ENCODE data around the gene FAM168A.
A peak's percentile ranks its signal among the peaks of the same experiment; 100 is the strongest.

FAM168A gene, protein sequence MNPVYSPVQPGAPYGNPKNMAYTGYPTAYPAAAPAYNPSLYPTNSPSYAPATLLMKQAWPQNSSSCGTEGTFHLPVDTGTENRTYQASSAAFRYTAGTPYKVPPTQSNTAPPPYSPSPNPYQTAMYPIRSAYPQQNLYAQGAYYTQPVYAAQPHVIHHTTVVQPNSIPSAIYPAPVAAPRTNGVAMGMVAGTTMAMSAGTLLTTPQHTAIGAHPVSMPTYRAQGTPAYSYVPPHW

DNA sequence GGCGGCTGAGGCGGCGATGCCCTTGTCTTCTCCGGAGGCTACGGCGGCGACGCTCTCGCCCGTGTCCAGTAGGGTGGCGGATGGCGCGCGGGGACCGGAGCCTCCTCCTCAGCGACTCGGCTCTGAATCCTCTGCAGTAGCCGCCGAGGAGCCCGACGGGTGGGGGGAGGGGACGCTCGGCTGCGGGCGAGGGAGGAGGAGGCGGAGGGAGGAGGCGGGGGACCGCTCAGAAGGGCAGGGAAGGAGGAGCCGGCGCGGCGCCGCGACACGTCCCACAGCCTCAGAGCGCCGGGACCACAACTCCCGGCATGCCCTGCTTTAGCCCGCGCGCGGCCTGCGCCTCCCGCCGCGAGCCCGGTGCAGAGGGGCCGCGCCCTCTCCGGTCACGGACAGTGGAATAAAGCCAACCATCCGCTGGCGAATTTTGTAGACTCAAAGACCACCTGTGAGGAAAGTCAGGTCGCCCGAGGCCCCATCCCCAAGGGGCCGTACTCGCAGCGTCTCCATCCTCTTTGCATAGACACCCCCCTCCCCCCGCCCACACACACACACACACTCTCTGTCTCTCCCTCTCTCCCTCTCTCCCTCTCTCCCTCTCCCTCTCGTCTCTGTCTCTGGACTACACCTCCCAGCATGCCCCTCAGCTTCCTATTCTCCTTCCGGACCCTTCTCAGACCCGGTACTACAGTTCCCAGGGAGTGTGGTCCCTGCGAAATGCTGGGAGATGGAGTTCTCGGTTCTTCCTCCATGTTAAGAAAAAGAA lies at the start of gene FAM168A:
Gene FAM168A (minus strand): TSS at position 157 of the 763 bp plus-strand sequence. CDS start 129,638 bp downstream, outside the sequence.
- DNase-seq: peak; percentile 95

DNA sequence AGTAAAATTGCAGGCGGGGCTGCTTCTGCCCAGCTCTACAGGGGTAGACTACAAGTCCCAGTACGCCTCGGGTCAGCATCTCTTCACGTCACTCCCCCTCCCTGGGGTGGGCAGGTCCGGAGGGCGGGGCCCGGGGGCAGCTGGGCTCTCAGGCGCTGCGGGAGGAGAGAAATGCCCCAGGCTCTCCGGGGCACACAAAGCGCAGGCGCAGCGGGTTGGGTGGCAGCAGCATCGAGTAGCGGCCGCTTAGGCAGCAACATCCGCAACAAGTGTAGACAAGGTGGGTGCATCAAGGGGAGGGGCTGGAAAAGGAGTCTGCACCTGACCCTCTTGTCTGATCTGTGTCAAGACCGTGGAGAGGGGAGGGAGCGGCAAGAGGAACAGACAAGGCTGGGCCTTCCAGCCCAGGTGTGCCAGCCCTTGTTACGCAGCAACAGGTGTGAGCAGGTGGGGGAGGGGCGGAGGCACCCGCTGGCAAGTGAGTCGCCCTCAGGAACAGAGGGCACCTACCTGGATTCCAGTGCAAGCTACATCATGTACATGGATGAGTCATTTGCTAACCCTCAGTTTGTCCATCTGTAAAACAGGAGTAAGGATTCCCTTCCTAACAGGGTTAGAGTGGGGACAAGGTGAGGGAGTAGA lies 49.7 kb upstream of the FAM168A start:
- DNase-seq: peak; percentile 80

- DNase-seq: no peak
Measured at GRCh38 chr11:73645972-73646631, 48.2 kb upstream of the FAM168A start, which contains the start of gene PLEKHB1. Gene PLEKHB1 (plus strand): TSS chr11:73646581. CDS start chr11:73646609, 28 bp downstream.

DNA sequence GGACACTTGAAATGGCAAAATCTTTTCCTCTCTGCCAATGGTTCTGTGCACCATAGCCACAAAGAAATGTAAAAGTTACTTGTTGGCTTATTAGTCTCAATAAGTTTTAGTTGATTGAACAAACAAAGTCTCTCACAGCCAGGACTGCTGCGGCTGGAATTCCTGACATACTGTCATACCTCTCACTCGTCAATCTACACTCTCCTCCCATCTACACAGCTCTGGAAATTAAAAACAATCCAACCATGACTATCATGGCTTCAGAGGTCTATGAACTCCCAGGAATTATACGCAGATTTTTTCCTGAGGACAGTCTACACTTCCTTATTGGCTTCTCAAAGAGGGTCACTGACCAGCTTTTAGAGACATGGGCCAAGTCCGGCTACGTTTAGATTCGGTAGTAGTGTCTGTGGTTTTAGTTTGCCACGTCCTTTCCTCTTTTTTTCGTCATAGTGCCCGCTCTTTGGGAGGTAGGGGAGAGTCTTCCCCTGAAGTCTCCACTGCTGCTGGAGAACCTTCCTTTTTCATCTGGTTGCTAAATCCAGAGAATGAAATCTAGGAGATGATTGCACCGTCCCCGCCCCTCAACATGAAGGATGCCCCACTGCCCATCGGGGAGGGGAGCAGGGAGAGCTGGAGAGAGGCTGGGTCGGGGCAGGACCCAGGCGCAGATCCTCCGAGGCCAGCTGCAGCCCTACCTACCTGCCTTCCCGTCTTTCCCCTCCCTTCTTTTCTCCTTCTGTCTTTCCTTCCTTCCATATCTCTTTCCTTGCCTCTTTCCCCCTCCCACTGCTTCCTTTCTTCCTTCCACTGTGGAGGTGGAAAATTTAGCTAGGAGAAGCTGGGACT lies 47.4 kb upstream of the FAM168A start:
- peak; percentile 34 for DNase-seq

GRCh38 chr11:73641668-73642067 lies 43.8 kb upstream of the FAM168A start:
- DNase-seq: no peak

DNA sequence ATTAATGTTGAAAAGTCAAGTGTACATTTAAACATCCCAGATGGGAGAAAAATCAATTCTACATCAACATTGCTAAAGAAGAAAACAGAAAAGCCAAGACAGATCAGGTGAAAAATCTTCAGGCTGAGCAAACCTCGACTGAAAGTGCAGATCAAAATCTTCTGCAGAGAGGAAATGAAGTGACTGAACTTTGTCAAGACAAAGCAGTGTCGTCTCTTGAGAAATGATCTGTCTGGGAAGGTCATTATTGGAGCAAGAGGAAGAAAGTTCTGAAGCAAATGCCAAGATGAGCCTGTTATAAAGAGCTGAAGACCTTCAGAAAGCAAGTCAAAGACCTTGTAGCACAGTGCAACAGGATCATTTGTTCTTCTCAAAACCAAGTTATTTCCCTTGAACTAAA lies 42.7 kb upstream of the FAM168A start:
- peak; percentile 26 for DNase-seq

DNA sequence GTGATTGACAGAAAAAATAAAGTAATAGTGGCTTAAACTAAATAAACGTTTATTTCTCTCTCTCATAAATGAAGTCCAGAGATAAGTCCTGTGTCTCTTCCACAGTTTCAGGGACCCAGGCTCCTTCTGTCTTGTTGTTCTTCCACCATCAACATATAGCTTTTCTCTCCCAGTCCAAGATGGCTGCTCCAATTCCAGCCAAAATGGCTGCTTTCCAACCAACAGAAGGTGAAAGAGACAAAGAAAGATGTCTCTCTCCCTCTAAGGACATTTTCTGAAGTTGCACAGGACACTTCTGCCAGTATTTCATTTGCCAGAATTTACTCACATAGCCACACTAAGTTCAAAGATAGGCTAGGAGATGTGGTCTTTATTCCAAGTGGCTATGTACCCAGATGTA lies 39.1 kb upstream of the FAM168A start:
- DNase-seq: no peak

DNA sequence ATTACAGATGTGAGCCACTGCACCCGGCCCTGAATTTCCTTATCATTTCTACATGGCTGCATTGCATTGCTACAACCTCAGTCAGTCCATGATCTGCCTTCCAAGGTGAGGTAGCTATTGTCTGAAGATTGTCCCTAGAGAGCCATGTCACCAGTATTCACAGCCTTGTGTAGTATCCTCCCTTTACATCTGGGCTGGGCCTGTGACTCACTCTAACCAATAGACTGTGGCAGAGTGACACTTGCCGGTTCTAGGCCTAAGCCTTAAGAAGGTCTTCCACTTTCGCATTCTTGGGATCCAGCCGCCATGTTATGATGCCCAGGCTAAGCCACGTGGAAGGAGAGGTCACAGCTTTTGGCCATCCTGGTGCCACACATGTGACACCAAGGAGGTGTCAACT lies 38.3 kb upstream of the FAM168A start:
- DNase-seq: no peak

- DNase-seq: no peak
Measured at GRCh38 chr11:73635721-73636120, 37.8 kb upstream of the FAM168A start.

DNA sequence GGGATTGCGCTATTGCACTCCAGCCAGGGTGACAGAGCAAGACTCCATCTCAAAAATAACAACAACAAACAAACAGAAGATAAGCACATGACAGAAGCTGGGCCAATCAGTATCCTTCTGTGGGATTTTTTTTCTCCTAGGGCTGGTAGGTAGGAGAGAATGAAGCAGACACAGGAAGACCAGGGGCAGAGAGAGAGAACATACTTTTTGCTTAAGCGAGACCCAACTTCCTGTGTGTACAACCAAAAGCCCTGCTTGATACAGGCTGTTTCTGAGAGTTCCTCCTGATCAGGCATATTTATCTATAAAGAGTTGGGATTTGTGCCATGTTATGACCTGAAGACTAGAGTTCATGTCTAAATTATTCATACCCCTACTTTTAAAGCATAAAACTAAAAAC lies 36.1 kb upstream of the FAM168A start:
- DNase-seq: no peak

DNA sequence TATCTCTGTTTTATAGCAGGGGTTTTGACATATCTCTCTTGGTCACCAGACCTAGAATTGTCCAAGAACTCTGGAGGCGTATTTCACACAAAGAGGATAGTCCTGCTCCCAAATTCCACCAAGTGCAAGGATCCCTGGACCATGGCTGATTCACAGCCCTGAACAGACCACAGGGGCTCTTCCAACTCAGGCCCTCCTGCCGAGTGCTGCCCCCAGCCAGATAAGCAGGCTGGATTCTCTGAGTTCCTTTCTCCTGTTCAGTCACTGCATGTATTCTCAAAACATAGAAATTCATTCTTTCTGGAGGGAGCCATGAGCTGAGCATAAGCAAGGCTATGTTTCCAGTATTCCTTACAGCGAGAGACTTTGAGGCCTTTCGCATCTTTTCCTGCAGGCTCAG lies 35.1 kb upstream of the FAM168A start:
- DNase-seq: no peak

- DNase-seq: no peak
Measured at GRCh38 chr11:73629907-73630306, 32.0 kb upstream of the FAM168A start.

DNA sequence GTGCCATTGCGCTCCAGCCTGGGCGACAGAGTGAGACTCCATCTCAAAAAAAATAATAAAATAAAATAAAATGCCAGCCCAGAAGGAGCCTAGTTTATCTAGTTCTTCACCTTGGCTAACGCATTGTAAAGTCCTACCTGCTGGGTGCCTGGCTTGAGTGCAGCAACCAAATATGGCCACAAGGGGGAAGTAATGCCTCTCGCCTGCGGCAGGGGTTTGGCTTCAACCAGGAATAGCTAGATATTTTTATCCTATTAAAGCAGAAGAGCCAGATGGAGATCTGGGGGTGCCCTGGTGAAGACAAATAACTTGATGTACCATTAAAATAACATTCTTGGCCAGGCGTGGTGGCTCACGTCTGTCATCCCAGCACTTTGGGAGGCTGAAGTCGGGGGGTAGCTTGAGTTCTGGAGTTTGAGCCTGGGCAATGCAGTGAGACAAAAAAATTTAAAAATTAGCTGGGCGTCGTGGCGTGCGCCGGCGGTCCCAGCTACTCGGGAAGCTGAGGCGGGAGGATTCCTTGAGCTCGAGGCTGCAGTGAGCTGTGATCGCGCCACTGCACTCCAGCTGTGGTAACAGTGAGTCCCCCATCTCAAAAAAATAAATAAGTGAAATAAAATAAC lies 27.9 kb upstream of the FAM168A start:
- DNase-seq: peak; percentile 69

- DNase-seq: peak; percentile 91
Measured at GRCh38 chr11:73623686-73624085, 25.8 kb upstream of the FAM168A start.

GRCh38 chr11:73622926-73623593 lies 25.1 kb upstream of the FAM168A start:
- peak; percentile 67 for DNase-seq

DNA sequence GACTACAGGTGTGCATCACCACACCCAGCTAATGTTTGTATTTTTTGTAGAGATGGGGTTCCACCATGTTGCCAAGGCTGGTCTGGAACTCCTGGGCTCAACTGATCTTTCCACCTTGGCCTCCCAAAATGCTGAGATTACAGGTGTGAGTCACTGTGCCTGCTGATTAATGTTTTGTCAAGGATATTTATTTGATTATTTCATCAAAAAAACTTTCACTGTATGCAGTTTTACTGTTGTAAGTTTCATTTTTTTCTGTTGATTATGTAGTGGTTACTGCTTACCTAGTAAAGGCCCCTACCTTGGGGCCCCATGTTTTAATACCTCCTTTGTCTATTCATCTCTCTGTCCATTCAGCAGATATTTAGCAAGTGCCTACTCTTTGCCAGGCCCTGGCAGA lies 16.7 kb upstream of the FAM168A start:
- DNase-seq: no peak

GRCh38 chr11:73612601-73613140 lies 14.8 kb upstream of the FAM168A start:
- no peak for DNase-seq

DNA sequence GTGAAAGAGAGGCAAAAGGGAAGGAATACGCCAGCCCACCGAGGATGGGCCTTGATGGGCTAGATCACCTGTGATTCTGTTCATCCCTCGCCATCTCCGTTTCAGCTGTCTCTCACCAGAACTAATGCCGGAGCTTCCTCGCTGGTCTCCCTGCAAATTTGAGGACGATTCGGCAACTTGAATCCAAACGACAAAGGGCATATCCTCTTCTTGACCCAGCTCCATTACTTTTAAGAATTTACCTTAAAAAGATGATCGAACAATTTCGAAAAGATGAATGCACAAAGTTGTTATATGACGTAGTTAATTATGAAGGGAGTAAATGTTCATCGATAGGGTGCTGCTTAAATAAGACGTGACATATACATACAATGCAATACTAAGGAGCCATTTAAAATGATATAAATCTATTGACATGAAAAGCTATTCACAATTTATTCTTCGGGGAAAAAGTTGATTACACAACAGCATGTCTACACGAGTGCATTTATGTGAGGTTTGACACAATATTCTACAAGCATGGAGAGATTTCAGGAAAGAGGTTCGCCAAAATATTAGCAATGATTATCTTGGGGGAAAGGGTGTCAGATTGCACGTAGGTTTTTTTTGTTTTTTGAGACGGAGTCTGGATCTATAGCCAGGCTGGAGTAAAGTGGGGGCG lies 937 bp upstream of the FAM168A start:
- peak; percentile 5 for DNase-seq

DNA sequence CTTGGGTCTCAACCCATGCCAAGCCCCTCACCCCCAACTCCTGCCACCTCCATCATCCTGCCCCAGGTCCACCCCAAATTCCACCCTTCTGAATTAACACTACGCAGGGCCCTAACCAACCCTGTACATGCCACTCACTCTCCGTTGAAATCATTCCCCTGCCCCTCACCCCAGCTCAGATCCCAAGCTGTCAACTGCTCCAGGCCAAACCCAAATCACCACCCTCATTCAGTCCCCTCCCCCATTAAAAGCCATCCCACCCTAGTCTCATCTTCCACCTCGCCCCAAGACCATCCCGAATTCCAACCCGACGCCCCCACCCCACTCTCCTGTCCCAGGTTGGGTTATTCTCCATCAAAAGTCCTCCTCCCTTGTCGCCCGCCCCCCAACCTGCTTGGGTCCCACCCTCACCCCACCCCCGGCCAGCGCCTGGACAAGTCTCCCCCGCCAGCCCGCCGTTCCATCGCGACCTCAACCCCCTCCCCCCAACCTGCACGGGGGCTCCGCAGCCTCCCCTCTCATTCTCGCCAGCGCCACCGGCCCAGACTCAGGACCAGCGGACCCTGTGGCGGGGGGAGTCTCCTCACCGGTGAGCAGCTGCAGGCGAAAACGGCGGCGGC lies 466 bp downstream of the FAM168A start:
- no peak for DNase-seq

- DNase-seq: no peak
Measured at GRCh38 chr11:73596547-73596946, 1.4 kb downstream of the FAM168A start.
